GM23248 (cell line): ENCODE measurements around the gene FOXE1. TPM values are rescaled to one million over a fixed set of nuclear protein-coding genes. Genes with fewer than 3 reads are reported as not detected.

Source experiments
- DNase-seq: peaks from one replicate; pipeline ENCODE4 v3.0.0-alpha.2; 2015
- H2AFZ ChIP-seq: fragments of 200-600 bp; sonication (generic); 2 replicates; pipeline ENCODE4 v1.6.1; 2016; ENCODE audit warnings: antibody characterized with exemption
- H3F3A ChIP-seq: fragments of 200-600 bp; sonication (generic); 2 replicates; pipeline ENCODE4 v1.6.1; 2016; ENCODE audit warnings: mild to moderate bottlenecking, antibody characterized with exemption, mixed run types; ENCODE audit not compliant: insufficient read depth
- H3K27ac ChIP-seq: fragments of 200-600 bp; sonication (generic); 2 replicates; pipeline ENCODE4 v1.5.1; 2016; ENCODE audit warnings: mild to moderate bottlenecking
- H3K27me3 ChIP-seq: fragments of 200-600 bp; sonication (generic); replicated peaks from 2 replicates; pipeline ENCODE4 v1.6.1; 2016; ENCODE audit warnings: mild to moderate bottlenecking; ENCODE audit not compliant: insufficient read depth
- H3K36me3 ChIP-seq: fragments of 200-600 bp; sonication (generic); 2 replicates; pipeline ENCODE4 v1.6.1; 2016; ENCODE audit warnings: low read depth, mild to moderate bottlenecking
- H3K4me1 ChIP-seq: fragments of 200-600 bp; sonication (generic); 2 replicates; pipeline ENCODE4 v1.6.1; 2016; ENCODE audit warnings: mild to moderate bottlenecking; ENCODE audit not compliant: insufficient read depth
- H3K4me2 ChIP-seq: fragments of 200-600 bp; sonication (generic); one replicate; pipeline ENCODE4 v1.6.1; 2016; ENCODE audit warnings: mild to moderate bottlenecking; ENCODE audit not compliant: unreplicated experiment
- H3K4me3 ChIP-seq: fragments of 200-600 bp; sonication (generic); 2 replicates; pipeline ENCODE4 v1.5.1; 2016; ENCODE audit warnings: mild to moderate bottlenecking
- H3K79me2 ChIP-seq: fragments of 200-600 bp; sonication (generic); 2 replicates; pipeline ENCODE4 v1.6.1; 2016; ENCODE audit warnings: mild to moderate bottlenecking; ENCODE audit not compliant: insufficient read depth
- H3K9ac ChIP-seq: fragments of 200-600 bp; sonication (generic); 2 replicates; pipeline ENCODE4 v1.6.1; 2016; ENCODE audit warnings: mild to moderate bottlenecking
- H3K9me2 ChIP-seq: fragments of 200-600 bp; sonication (generic); 2 replicates; pipeline ENCODE4 v1.6.1; 2016; ENCODE audit warnings: mixed run types, mild to moderate bottlenecking, moderate library complexity; ENCODE audit not compliant: insufficient read depth
- H3K9me3 ChIP-seq: fragments of 200-600 bp; sonication (generic); one replicate; pipeline ENCODE4 v1.6.1; 2017; ENCODE audit warnings: low read depth
- H4K20me1 ChIP-seq: fragments of 200-600 bp; sonication (generic); 2 replicates; pipeline ENCODE4 v1.6.0; 2016; ENCODE audit not compliant: insufficient read depth
- EZH2 ChIP-seq: fragments of 200-600 bp; sonication (generic); IDR thresholded peaks from 2 replicates; pipeline ENCODE4 v1.6.1; 2018; ENCODE audit warnings: antibody characterized with exemption, mild to moderate bottlenecking; ENCODE audit not compliant: insufficient read depth, poor library complexity, severe bottlenecking
- EZH2phosphoT487 ChIP-seq: fragments of 200-600 bp; sonication (generic); IDR thresholded peaks from 2 replicates; pipeline ENCODE4 v1.6.1; 2018; ENCODE audit warnings: antibody characterized with exemption, moderate library complexity, mild to moderate bottlenecking, low read depth; ENCODE audit not compliant: insufficient read depth
- WGBS, 2 experiments: methylation state at CpG; one replicate each; pipeline ENCODE4 v1.1.6; 2015 to 2017; ENCODE audit warnings: low lambda C conversion rate in 2 of 2, low coverage in 1 of 2; ENCODE audit errors: missing lambda C conversion rate in 2 of 2; 5-methylcytosine and 5-hydroxymethylcytosine counted together
- in situ Hi-C: fragments of 300-500 bp; cut with MboI; formaldehyde crosslinking; loops from 2 replicates; pipeline ENCODE4 v1.15.0; 2020
- polyA plus RNA-seq: library from polyadenylated mRNA; unstranded; fragments of >200 nt; fragmentation: Nextera tagmentation; extraction: Ambion mirVana; gene quantifications from 2 replicates; pipeline ENCODE4 v1.2.1, GENCODE V29; 2016
- total RNA-seq: library from RNA; depleted of rRNA; stranded (reverse); fragments of >200 nt; shearing (Covaris generic); gene quantifications from 2 replicates; pipeline ENCODE4 v1.2.3, GENCODE V29; 2014; rRNA removed

FOXE1 gene
- total RNA-seq: not detected in 2 replicates
- polyA plus RNA-seq: not detected in 2 replicates

DNA sequence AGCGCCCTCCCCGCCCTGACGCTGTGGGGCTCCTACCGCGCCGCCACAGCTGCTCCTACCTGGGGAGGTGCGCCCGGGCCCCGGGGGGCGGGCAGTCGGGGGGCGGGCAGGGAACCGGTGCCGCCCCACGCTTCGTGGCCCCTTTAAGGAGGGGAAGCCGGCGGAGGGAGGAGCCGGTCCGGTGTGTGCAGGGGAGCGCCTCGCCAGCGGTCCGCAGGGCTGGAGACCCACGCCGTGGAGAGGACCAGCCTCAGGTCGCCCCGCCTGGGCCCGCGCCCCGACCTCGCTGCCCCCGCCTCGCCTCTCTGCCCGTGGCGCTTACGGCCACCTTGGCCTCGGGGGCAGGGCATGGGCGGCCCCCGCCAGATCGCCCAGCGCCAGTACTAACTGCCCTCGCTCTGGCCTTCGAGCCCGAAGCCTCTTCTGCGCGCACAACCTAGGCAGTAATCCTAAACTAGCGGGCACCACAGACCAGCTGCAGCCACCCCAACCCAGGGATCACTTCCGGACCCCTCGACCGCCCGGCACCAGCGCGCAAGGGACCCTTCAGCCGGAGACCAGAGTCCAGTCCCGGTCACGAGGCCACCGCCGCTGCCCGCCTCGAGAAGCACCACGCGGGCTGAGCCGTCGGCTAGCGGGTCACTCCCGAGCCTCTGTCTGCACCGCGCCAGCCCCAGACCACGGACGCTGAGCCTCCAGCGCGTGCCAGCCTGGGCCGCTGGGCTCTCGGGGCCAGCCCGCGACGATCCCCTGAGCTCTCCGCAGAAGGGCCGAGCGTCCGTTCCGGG lies at the start of gene FOXE1:
Gene FOXE1 (plus strand): TSS at position 171 of the 788 bp plus-strand sequence. CDS start 689 bp downstream, outside the sequence.
- Histone ChIP-seq H3K4me1 (no peaks in the 10 kb centered on the region; the same call in 1 of the 2 replicates), H3F3A (peaks cover 4% of the 10 kb centered on the region; the same call in 1 of the 2 replicates), H3K9me2 (no peaks in the 10 kb centered on the region), H2AFZ (peak within 1 kb of the TSS; percentile 64), H3K9me3 (no peaks in the 10 kb centered on the region), H3K27me3 (peaks cover 91% of the 10 kb centered on the region), H3K9ac (no peak within 1 kb of the TSS), H3K4me3 (peak within 1 kb of the TSS; percentile 54), H3K79me2 (no peaks in the 10 kb centered on the region), H4K20me1 (no peaks in the 10 kb centered on the region), H3K27ac (no peak within 1 kb of the TSS), H3K4me2 (peak within 1 kb of the TSS; percentile 54), H3K36me3 (no peaks in the 10 kb centered on the region)
- TF ChIP-seq EZH2phosphoT487 (no peak), EZH2 (no peak)
- 3 to 4% methylated on average over 54 to 71 of the region's 83 CpGs for WGBS, 2 experiments
- in situ Hi-C loops: no loop called here
- DNase-seq: no peak

DNA sequence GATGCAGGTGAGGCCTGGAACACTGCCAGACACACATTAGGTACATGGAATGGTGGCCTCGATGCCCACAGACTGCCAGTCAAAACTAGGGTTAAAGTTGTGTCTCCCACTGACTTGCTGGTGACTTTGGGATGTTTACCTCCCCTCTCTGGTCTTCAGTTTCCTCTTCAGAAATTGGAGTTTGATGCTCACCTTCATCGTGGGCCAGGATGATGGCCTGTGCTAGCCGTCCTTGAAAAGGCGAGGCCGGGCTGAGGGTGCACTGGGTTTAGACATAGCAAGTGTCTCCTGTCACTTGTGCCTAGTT lies 49.0 kb upstream of the FOXE1 start:
- DNase-seq: no peak
- Histone ChIP-seq H2AFZ (no peak overlapping the region), H3K9me3 (no peaks in the 10 kb centered on the region), H3K36me3 (no peaks in the 10 kb centered on the region), H3K4me2 (no peak overlapping the region), H3K27ac (no peak overlapping the region), H3K4me3 (no peak overlapping the region), H3F3A (no peaks in the 10 kb centered on the region), H3K79me2 (no peaks in the 10 kb centered on the region), H3K4me1 (peaks cover 9% of the 10 kb centered on the region), H3K9me2 (no peaks in the 10 kb centered on the region), H3K27me3 (peaks cover 22% of the 10 kb centered on the region; the same call in 1 of the 2 replicates), H3K9ac (no peak overlapping the region), H4K20me1 (no peaks in the 10 kb centered on the region)
- in situ Hi-C loops: no loop called here
- WGBS, 2 experiments: 78 to 79% methylated on average over 5 of the region's 5 CpGs
- TF ChIP-seq EZH2phosphoT487 (no peak), EZH2 (no peak)

DNA sequence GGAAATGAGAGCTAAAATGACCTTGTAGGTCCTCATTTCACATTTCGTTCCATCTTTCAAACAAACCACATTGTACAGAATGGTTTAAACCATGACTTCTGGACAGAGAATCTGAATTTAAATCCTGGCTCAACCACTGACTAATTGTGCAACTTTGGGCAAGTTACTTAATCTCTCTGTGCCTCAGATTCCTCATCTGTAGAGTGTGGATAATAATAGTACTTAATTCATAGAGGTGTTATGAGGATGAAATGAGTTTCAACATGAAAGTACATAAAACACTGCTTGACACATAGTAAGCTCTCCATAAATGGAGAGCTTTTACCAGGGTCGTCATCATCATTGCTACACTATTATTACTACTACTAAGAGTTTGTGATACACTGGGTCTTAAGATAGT lies 46.3 kb upstream of the FOXE1 start:
- TF ChIP-seq EZH2 (no peak), EZH2phosphoT487 (no peak)
- Histone ChIP-seq H3K79me2 (no peaks in the 10 kb centered on the region), H2AFZ (no peak overlapping the region), H4K20me1 (no peaks in the 10 kb centered on the region), H3K27me3 (peaks cover 22% of the 10 kb centered on the region; the same call in 1 of the 2 replicates), H3K9ac (no peak overlapping the region), H3K4me3 (no peak overlapping the region), H3K9me2 (no peaks in the 10 kb centered on the region), H3K9me3 (no peaks in the 10 kb centered on the region), H3K4me1 (peaks cover 9% of the 10 kb centered on the region), H3K36me3 (no peaks in the 10 kb centered on the region), H3K4me2 (no peak overlapping the region), H3K27ac (no peak overlapping the region), H3F3A (0 out of 2 replicates have a peak, but pooled peaks cover 1% of the 10 kb centered on the region)
- no peak for DNase-seq
- in situ Hi-C loops: no loop called here
- 66 to 71% methylated on average over 2 of the region's 2 CpGs for WGBS, 2 experiments

DNA sequence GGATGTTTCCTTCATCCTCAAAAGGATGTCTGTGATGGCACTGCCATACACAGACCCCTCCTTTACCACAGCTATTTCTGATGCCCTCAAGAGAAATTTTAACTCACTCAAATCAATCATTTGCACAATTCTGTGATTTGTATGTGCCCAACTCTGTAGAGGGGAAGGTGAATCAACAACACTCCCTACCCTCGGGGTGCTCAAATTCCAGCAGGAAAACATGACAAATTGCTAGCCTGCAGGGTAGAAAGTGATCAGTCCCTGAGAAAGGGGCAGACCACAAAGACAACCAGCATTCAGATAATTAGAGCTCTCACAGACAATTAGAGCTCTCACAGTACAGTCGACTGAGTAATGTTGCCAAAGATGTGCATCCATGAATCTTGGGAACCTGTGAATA lies 45.3 kb upstream of the FOXE1 start:
- peaks cover 22% of the 10 kb centered on the region; the same call in 1 of the 2 replicates for H3K27me3 ChIP-seq
- H3K4me2 ChIP-seq: no peak overlapping the region
- 15 to 16% methylated on average over 2 of the region's 2 CpGs for WGBS, 2 experiments
- H3K9me2 ChIP-seq: no peaks in the 10 kb centered on the region
- no peaks in the 10 kb centered on the region for H3K9me3 ChIP-seq
- no peaks in the 10 kb centered on the region for H4K20me1 ChIP-seq
- 0 out of 2 replicates have a peak, but pooled peaks cover 7% of the 10 kb centered on the region for H3F3A ChIP-seq
- no peaks in the 10 kb centered on the region for H3K36me3 ChIP-seq
- no peak overlapping the region for H3K9ac ChIP-seq
- no peak overlapping the region for H2AFZ ChIP-seq
- no peaks in the 10 kb centered on the region for H3K79me2 ChIP-seq
- peaks cover 4% of the 10 kb centered on the region for H3K4me1 ChIP-seq
- in situ Hi-C loops: no loop called here
- H3K4me3 ChIP-seq: no peak overlapping the region
- TF ChIP-seq EZH2phosphoT487 (no peak), EZH2 (no peak)
- H3K27ac ChIP-seq: no peak overlapping the region
- DNase-seq: no peak
